Measurements from ENCODE around the gene NPAS4. TPM values are rescaled to one million over a fixed set of nuclear protein-coding genes. Genes with fewer than 3 reads are reported as not detected.

Gene NPAS4
- total and polyA plus RNA-seq, 9 of the 15 experiments (the other 6 are each of a cell fraction or from before 2014, with no cell fraction given): not detected

DNA sequence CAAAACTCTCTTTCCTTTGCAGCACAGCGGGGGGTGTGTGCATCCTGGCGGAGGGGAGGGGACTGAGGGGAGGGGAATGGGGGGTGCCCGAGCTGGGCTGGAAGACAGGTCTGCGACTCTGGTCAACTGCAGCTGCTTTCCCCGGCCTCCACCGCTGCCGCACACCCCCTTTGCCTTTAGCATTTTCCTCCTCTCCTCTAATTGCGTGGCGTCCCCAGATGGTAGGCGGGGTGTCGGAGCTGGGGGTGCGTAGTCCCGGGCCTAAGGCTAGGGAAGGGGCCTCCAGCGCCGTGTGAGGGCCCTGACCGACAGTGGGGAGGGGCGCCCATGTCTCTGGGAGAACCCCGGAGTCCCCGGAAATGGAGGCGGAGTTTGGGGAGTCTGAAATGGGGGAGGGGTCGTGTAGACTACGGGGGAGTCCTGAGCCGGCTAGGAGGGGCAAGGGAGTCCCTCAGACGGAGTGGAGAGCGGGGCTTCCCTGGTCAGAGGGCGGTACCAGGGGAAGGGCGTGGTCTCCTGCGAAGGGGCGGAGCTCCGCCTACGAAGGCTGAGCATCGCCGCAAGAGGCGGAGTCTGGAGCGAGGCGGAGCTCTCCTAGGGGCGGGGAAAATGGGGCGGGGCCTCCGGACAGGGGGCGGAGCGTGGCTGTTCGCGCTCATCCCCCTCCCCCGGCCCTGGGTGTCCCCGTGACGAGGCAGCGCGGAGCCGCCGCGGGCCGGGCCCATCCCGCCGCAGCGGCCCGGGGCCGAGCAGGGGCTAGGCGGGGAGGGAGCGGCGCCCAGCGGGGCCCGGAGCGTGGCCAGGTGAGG, 45.6 kb downstream of the NPAS4 start, which contains the start of gene PELI3 (continued):
- TF ChIP-seq, protein P1, sequence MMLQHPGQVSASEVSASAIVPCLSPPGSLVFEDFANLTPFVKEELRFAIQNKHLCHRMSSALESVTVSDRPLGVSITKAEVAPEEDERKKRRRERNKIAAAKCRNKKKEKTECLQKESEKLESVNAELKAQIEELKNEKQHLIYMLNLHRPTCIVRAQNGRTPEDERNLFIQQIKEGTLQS (IDR thresholded peaks at IDR 0.05): no peak
- TF ChIP-seq, protein P1 (CRISPR knock-in tag; conservative IDR thresholded peaks at IDR 0.05): no peak
- no peak for TF ChIP-seq TCF7 (IDR thresholded peaks at IDR 0.05; ENCODE audit: borderline replicate concordance)
- no peak for TF ChIP-seq LARP7 (IDR thresholded peaks at IDR 0.05)
- no peak for TF ChIP-seq PCBP2 (IDR thresholded peaks at IDR 0.05; ENCODE audit: low read depth, low read length, poor library complexity, severe bottlenecking)
- no peak for TF ChIP-seq NR4A1 (CRISPR knock-in tag; IDR thresholded peaks at IDR 0.05)
- TF ChIP-seq NR4A1 (tag; IDR thresholded peaks at IDR 0.05): no peak
- TF ChIP-seq, protein P2, sequence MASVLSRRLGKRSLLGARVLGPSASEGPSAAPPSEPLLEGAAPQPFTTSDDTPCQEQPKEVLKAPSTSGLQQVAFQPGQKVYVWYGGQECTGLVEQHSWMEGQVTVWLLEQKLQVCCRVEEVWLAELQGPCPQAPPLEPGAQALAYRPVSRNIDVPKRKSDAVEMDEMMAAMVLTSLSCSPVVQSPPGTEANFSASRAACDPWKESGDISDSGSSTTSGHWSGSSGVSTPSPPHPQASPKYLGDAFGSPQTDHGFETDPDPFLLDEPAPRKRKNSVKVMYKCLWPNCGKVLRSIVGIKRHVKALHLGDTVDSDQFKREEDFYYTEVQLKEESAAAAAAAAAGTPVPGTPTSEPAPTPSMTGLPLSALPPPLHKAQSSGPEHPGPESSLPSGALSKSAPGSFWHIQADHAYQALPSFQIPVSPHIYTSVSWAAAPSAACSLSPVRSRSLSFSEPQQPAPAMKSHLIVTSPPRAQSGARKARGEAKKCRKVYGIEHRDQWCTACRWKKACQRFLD (CRISPR knock-in tag; IDR thresholded peaks at IDR 0.05): no peak
- no peak for TF ChIP-seq KAT8 (IDR thresholded peaks at IDR 0.05; ENCODE audit: low read depth)
- TF ChIP-seq JUN (IDR thresholded peaks at IDR 0.05; ENCODE audit: borderline replicate concordance, low read depth, low read length): no peak
- no peak for TF ChIP-seq JUN (CRISPR knock-in tag; IDR thresholded peaks at IDR 0.05; ENCODE audit: borderline replicate concordance)
- TF ChIP-seq, protein P3, sequence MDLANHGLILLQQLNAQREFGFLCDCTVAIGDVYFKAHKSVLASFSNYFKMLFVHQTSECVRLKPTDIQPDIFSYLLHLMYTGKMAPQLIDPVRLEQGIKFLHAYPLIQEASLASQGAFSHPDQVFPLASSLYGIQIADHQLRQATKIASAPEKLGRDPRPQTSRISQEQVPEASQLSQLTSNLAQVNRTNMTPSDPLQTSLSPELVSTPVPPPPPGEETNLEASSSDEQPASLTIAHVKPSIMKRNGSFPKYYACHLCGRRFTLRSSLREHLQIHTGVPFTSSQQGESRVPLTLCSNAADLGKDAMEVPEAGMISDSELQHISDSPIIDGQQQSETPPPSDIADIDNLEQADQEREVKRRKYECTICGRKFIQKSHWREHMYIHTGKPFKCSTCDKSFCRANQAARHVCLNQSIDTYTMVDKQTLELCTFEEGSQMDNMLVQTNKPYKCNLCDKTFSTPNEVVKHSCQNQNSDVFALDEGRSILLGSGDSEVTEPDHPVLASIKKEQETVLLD (IDR thresholded peaks at IDR 0.05): 0 out of 2 replicates have a peak, but pooled peaks have one; percentile 27
- TF ChIP-seq, protein P4, sequence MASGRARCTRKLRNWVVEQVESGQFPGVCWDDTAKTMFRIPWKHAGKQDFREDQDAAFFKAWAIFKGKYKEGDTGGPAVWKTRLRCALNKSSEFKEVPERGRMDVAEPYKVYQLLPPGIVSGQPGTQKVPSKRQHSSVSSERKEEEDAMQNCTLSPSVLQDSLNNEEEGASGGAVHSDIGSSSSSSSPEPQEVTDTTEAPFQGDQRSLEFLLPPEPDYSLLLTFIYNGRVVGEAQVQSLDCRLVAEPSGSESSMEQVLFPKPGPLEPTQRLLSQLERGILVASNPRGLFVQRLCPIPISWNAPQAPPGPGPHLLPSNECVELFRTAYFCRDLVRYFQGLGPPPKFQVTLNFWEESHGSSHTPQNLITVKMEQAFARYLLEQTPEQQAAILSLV (tag; IDR thresholded peaks at IDR 0.05): no peak
- no peak for TF ChIP-seq DPF2 (IDR thresholded peaks at IDR 0.05)
- no peak for TF ChIP-seq ZBTB1 (CRISPR knock-in tag; IDR thresholded peaks at IDR 0.05; ENCODE audit: borderline replicate concordance, low read depth)
- TF ChIP-seq SIN3A (IDR thresholded peaks at IDR 0.05; ENCODE audit: borderline replicate concordance in 2 of 2, control insufficient read depth in 1 of 2, low read depth in 2 of 2, low read length in 2 of 2): no peak
- TF ChIP-seq, protein P5, sequence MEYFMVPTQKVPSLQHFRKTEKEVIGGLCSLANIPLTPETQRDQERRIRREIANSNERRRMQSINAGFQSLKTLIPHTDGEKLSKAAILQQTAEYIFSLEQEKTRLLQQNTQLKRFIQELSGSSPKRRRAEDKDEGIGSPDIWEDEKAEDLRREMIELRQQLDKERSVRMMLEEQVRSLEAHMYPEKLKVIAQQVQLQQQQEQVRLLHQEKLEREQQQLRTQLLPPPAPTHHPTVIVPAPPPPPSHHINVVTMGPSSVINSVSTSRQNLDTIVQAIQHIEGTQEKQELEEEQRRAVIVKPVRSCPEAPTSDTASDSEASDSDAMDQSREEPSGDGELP (CRISPR knock-in tag; IDR thresholded peaks at IDR 0.05; ENCODE audit: borderline replicate concordance): peak; percentile 56; the same call in 1 of the 2 replicates
- no peak for TF ChIP-seq LCOR (CRISPR knock-in tag; IDR thresholded peaks at IDR 0.05)
- no peak for TF ChIP-seq KDM1A (IDR thresholded peaks at IDR 0.05)
- TF ChIP-seq CCNT2 (IDR thresholded peaks at IDR 0.05; ENCODE audit: borderline replicate concordance, extremely low read depth, insufficient read length, low read depth, low read length): no peak
- TF ChIP-seq HMGN3 (IDR thresholded peaks at IDR 0.05; ENCODE audit: borderline replicate concordance, extremely low read depth, insufficient read length, low read depth, low read length): peak; percentile 14
